Measurements from ENCODE around the gene KBTBD2. TPM values are rescaled to one million over a fixed set of nuclear protein-coding genes. Genes with fewer than 3 reads are reported as not detected.

KBTBD2 gene
- total RNA-seq, 1 experiment from 2014 or later: 30.2 TPM

- Mint-ChIP-seq H3K4me1 (ENCODE audit: low read depth, unreplicated experiment) (peaks cover 3% of the 10 kb centered on the region), H3K4me3 (ENCODE audit: unreplicated experiment) (no peak overlapping the region), H3K27ac (ENCODE audit: unreplicated experiment) (no peak overlapping the region), H3K36me3 (ENCODE audit: insufficient read depth, unreplicated experiment) (peaks cover 11% of the 10 kb centered on the region), H3K27me3 (ENCODE audit: insufficient read depth, unreplicated experiment) (no peaks in the 10 kb centered on the region), H3K9me3 (ENCODE audit: unreplicated experiment) (no peaks in the 10 kb centered on the region)
- no peak for DNase-seq
- CTCF ChIA-PET: no interaction called here
- Histone ChIP-seq H3K4me3 (ENCODE audit: low read depth, low read length) (no peak overlapping the region), H3K4me1 (0 out of 2 replicates have a peak, but pooled peaks cover 5% of the 10 kb centered on the region), H3K36me3 (ENCODE audit: control insufficient read depth, insufficient read depth, low read length) (no peaks in the 10 kb centered on the region), H3K9me3 (no peaks in the 10 kb centered on the region), H3K27me3 (replicated peaks; ENCODE audit: control insufficient read depth, insufficient read depth, low read length) (no peaks in the 10 kb centered on the region)
- no peak for TF ChIP-seq CTCF (IDR thresholded peaks at IDR 0.05; ENCODE audit: insufficient read depth in 1 of 2, low read depth in 1 of 2, low read length in 1 of 2, severe bottlenecking in 1 of 2, unreplicated experiment in 1 of 2)
- BruUV-seq (replicated peaks): no TSS peak
- POLR2A ChIA-PET: no interaction called here
- intact Hi-C loops (cut with micrococcal nuclease; ENCODE audit: unreplicated experiment): no loop called here
Measured at GRCh38 chr7:32936689-32937088, 45.1 kb upstream of the KBTBD2 start.

- no peaks in the 10 kb centered on the region for H3K9me3 Mint-ChIP-seq (ENCODE audit: unreplicated experiment)
- no peak for DNase-seq
- H3K27me3 ChIP-seq (replicated peaks; ENCODE audit: control insufficient read depth, insufficient read depth, low read length): no peaks in the 10 kb centered on the region
- H3K4me3 Mint-ChIP-seq (ENCODE audit: unreplicated experiment): no peak overlapping the region
- no peaks in the 10 kb centered on the region for H3K4me1 Mint-ChIP-seq (ENCODE audit: low read depth, unreplicated experiment)
- peaks cover 19% of the 10 kb centered on the region for H3K36me3 Mint-ChIP-seq (ENCODE audit: insufficient read depth, unreplicated experiment)
- no peak overlapping the region for H3K4me3 ChIP-seq (ENCODE audit: low read depth, low read length)
- no TSS peak for BruUV-seq (replicated peaks)
- no peaks in the 10 kb centered on the region for H3K4me1 ChIP-seq
- CTCF ChIA-PET: no interaction called here
- no peak for TF ChIP-seq CTCF (IDR thresholded peaks at IDR 0.05; ENCODE audit: insufficient read depth in 1 of 2, low read depth in 1 of 2, low read length in 1 of 2, severe bottlenecking in 1 of 2, unreplicated experiment in 1 of 2)
- intact Hi-C loops (cut with micrococcal nuclease; ENCODE audit: unreplicated experiment): no loop called here
- H3K36me3 ChIP-seq (ENCODE audit: control insufficient read depth, insufficient read depth, low read length): no peaks in the 10 kb centered on the region
- H3K9me3 ChIP-seq: no peaks in the 10 kb centered on the region
- POLR2A ChIA-PET: no interaction called here
- H3K27ac Mint-ChIP-seq (ENCODE audit: unreplicated experiment): no peak overlapping the region
- no peaks in the 10 kb centered on the region for H3K27me3 Mint-ChIP-seq (ENCODE audit: insufficient read depth, unreplicated experiment)
Measured at GRCh38 chr7:32935558-32935957, 44.0 kb upstream of the KBTBD2 start.

GRCh38 chr7:32930378-32930777 is 38.8 kb upstream of the KBTBD2 start:
- TF ChIP-seq CTCF (IDR thresholded peaks at IDR 0.05; ENCODE audit: insufficient read depth in 1 of 2, low read depth in 1 of 2, low read length in 1 of 2, severe bottlenecking in 1 of 2, unreplicated experiment in 1 of 2): no peak
- no peaks in the 10 kb centered on the region for H3K27me3 Mint-ChIP-seq (ENCODE audit: insufficient read depth, unreplicated experiment)
- H3K4me3 Mint-ChIP-seq (ENCODE audit: unreplicated experiment): no peak overlapping the region
- H3K4me1 Mint-ChIP-seq (ENCODE audit: low read depth, unreplicated experiment): no peaks in the 10 kb centered on the region
- ChIA-PET CTCF (no interaction called here), POLR2A (no interaction called here)
- Histone ChIP-seq H3K4me1 (no peaks in the 10 kb centered on the region), H3K4me3 (ENCODE audit: low read depth, low read length) (no peak overlapping the region), H3K27me3 (replicated peaks; ENCODE audit: control insufficient read depth, insufficient read depth, low read length) (no peaks in the 10 kb centered on the region), H3K36me3 (ENCODE audit: control insufficient read depth, insufficient read depth, low read length) (no peaks in the 10 kb centered on the region), H3K9me3 (no peaks in the 10 kb centered on the region)
- H3K9me3 Mint-ChIP-seq (ENCODE audit: unreplicated experiment): no peaks in the 10 kb centered on the region
- no peak for DNase-seq
- peaks cover 21% of the 10 kb centered on the region for H3K36me3 Mint-ChIP-seq (ENCODE audit: insufficient read depth, unreplicated experiment)
- intact Hi-C loops (cut with micrococcal nuclease; ENCODE audit: unreplicated experiment): no loop called here
- no peak overlapping the region for H3K27ac Mint-ChIP-seq (ENCODE audit: unreplicated experiment)
- BruUV-seq (replicated peaks): no TSS peak
